Osteocyte (in vitro differentiated cells): ENCODE data around the gene NDFIP2. TPM values are rescaled to one million over a fixed set of nuclear protein-coding genes. Genes with fewer than 3 reads are reported as not detected.
A peak's percentile ranks its signal among the peaks of the same experiment; 100 is the strongest.
"Not testable (repeated sequence)": the region's sequence is repeated elsewhere in the genome, so short reads cannot be mapped to it uniquely, and the experiment has no call there.

Experiments
- DNase-seq: peaks from one replicate; pipeline ENCODE4 v3.0.0; 2021; ENCODE audit warnings: mixed read lengths; ENCODE audit not compliant: unreplicated experiment; ENCODE audit errors: extremely low spot score
- H3K27ac Mint-ChIP-seq: one replicate; pipeline ENCODE4 v1.8.0; 2021; ENCODE audit warnings: mild to moderate bottlenecking, mixed read lengths; ENCODE audit not compliant: unreplicated experiment
- H3K27me3 Mint-ChIP-seq: one replicate; pipeline ENCODE4 v1.8.0; 2021; ENCODE audit warnings: mixed read lengths; ENCODE audit not compliant: unreplicated experiment
- H3K36me3 Mint-ChIP-seq: one replicate; pipeline ENCODE4 v1.8.0; 2021; ENCODE audit warnings: mixed read lengths; ENCODE audit not compliant: unreplicated experiment
- H3K4me1 Mint-ChIP-seq: one replicate; pipeline ENCODE4 v1.8.0; 2021; ENCODE audit warnings: mixed read lengths; ENCODE audit not compliant: unreplicated experiment
- H3K4me3 Mint-ChIP-seq: one replicate; pipeline ENCODE4 v1.8.0; 2021; ENCODE audit warnings: mild to moderate bottlenecking, moderate library complexity, mixed read lengths; ENCODE audit not compliant: unreplicated experiment
- H3K9me3 Mint-ChIP-seq: one replicate; pipeline ENCODE4 v1.8.0; 2021; ENCODE audit warnings: mixed read lengths; ENCODE audit not compliant: unreplicated experiment
- CTCF ChIP-seq: fragments of 200-600 bp; sonication (generic); IDR thresholded peaks from 2 replicates; pipeline ENCODE4 v1.5.0; 2021; ENCODE audit warnings: antibody characterized with exemption, mild to moderate bottlenecking, moderate library complexity
- total RNA-seq: library from RNA; stranded (reverse); gene quantifications from 2 replicates; pipeline ENCODE4 v1.2.1, GENCODE V29; 2021

NDFIP2 gene
- total RNA-seq, 1 donor from 2014 or later = 30.6 TPM

GRCh38 chr13:79562557-79562956 is 81.6 kb downstream of the NDFIP2 start:
- TF ChIP-seq CTCF = no peak
- Mint-ChIP-seq H3K36me3 (peaks cover 13% of the 10 kb centered on the region), H3K4me3 (no peak overlapping the region)

GRCh38 chr13:79566118-79566517 is 85.2 kb downstream of the NDFIP2 start:
- no peaks in the 10 kb centered on the region for H3K4me1 Mint-ChIP-seq
- TF ChIP-seq CTCF = no peak

More at GRCh38 chr13:79562557-79562956, 81.6 kb downstream of the NDFIP2 start:
- Mint-ChIP-seq H3K27ac (no peak overlapping the region), H3K27me3 (peaks cover 3% of the 10 kb centered on the region), H3K9me3 (peaks cover 45% of the 10 kb centered on the region), H3K4me1 (no peaks in the 10 kb centered on the region)
- no peak for DNase-seq

GRCh38 chr13:79571147-79571546 is 90.2 kb downstream of the NDFIP2 start:
- TF ChIP-seq CTCF = no peak
- Mint-ChIP-seq H3K4me1 (no peaks in the 10 kb centered on the region), H3K9me3 (no peaks in the 10 kb centered on the region), H3K4me3 (no peak overlapping the region), H3K27me3 (peaks cover 7% of the 10 kb centered on the region), H3K27ac (no peak overlapping the region), H3K36me3 (no peaks in the 10 kb centered on the region)
- no peak for DNase-seq

More at GRCh38 chr13:79566118-79566517, 85.2 kb downstream of the NDFIP2 start:
- Mint-ChIP-seq H3K27me3 (peaks cover 7% of the 10 kb centered on the region), H3K9me3 (peaks cover 42% of the 10 kb centered on the region), H3K4me3 (no peak overlapping the region), H3K36me3 (no peaks in the 10 kb centered on the region), H3K27ac (no peak overlapping the region)
- DNase-seq = no peak

DNA sequence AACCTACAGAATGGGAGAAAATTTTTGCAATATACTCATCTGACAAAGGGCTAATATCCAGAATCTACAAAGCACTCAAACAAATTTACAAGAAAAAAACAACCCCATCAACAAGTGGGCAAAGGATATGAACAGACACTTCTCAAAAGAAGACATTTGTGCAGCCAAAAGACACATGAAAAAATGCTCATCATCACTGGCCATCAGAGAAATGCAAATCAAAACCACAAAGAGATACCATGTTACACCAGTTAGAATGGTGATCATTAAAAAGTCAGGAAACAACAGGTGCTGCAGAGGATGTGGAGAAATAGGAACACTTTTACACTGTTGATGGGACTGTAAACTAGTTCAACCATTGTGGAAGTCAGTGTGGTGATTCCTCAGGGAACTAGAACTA is 92.9 kb downstream of the NDFIP2 start:
- not testable (repeated sequence) for H3K4me3 Mint-ChIP-seq, H3K36me3 Mint-ChIP-seq, DNase-seq, H3K27me3 Mint-ChIP-seq, H3K27ac Mint-ChIP-seq, H3K4me1 Mint-ChIP-seq
- H3K9me3 Mint-ChIP-seq = peaks cover 16% of the 10 kb centered on the region

GRCh38 chr13:79581870-79582315 is 100.9 kb downstream of the NDFIP2 start:
- no peak overlapping the region for H3K27ac Mint-ChIP-seq
- peaks cover 19% of the 10 kb centered on the region for H3K9me3 Mint-ChIP-seq
- no peaks in the 10 kb centered on the region for H3K27me3 Mint-ChIP-seq
- H3K4me3 Mint-ChIP-seq = no peak overlapping the region
- DNase-seq = peak; percentile 85
- TF ChIP-seq CTCF = no peak
- H3K36me3 Mint-ChIP-seq = no peaks in the 10 kb centered on the region
- H3K4me1 Mint-ChIP-seq = peaks cover 6% of the 10 kb centered on the region

DNA sequence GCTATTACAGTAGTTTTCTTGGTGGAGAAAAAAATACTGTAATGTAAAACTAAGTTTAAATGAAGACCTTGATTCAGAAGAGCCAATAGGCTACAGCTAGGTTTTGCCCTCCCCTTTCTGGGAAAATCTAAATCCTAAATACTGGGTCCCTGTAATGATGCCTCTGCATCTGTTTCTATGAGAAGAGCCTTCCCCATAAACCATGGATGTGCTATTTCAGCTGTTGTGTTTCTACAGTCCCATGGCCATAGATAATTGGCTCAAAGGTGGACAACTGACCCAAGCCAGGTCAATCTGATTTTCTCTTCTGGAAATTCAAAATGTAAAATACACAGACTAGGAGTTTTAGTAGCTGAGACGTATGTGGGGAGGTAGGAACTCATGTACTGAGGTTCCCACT is 101.9 kb downstream of the NDFIP2 start:
- TF ChIP-seq CTCF = no peak
- H3K27ac Mint-ChIP-seq = no peak overlapping the region
- H3K36me3 Mint-ChIP-seq = no peaks in the 10 kb centered on the region
- H3K27me3 Mint-ChIP-seq = no peaks in the 10 kb centered on the region
- H3K9me3 Mint-ChIP-seq = peaks cover 11% of the 10 kb centered on the region
- DNase-seq = no peak
- H3K4me3 Mint-ChIP-seq = no peak overlapping the region
- H3K4me1 Mint-ChIP-seq = peaks cover 6% of the 10 kb centered on the region
